ENCODE measurements around the gene RABIF.

GRCh38 chr1:202856014-202856413 is 32.9 kb downstream of the RABIF start:
- TF ChIP-seq CTCF (conservative IDR thresholded peaks at IDR 0.05; ENCODE audit: low read length) (no peak), EZH2phosphoT487 (IDR thresholded peaks at IDR 0.05; ENCODE audit: borderline replicate concordance, low read depth, low read length) (no peak)

Measured in OCI-LY7 (cell line).